ENCODE results near the gene DNAJA1. TPM values are rescaled to one million over a fixed set of nuclear protein-coding genes. Genes with fewer than 3 reads are reported as not detected.

DNAJA1 gene
- total RNA-seq, 1 experiment from 2014 or later = 117 TPM

- TF ChIP-seq REST (IDR thresholded peaks at IDR 0.05; ENCODE audit: low read depth) = no peak
- TF ChIP-seq EZH2phosphoT487 (IDR thresholded peaks at IDR 0.05; ENCODE audit: borderline replicate concordance) = no peak
- no peak for TF ChIP-seq SRF (IDR thresholded peaks at IDR 0.05; ENCODE audit: low read depth)
- no peak for TF ChIP-seq SP1 (IDR thresholded peaks at IDR 0.05; ENCODE audit: low read depth)
- no peak for TF ChIP-seq CEBPB (IDR thresholded peaks at IDR 0.05; ENCODE audit: low read depth)
- no peak for TF ChIP-seq RAD21 (IDR thresholded peaks at IDR 0.05; ENCODE audit: low read depth)
- TF ChIP-seq POLR2AphosphoS5 (IDR thresholded peaks at IDR 0.05; ENCODE audit: low read depth, low read length) = no peak
- TF ChIP-seq SIN3A (IDR thresholded peaks at IDR 0.05; ENCODE audit: low read depth) = no peak
- no peak for TF ChIP-seq CBX3 (IDR thresholded peaks at IDR 0.05; ENCODE audit: low read depth)
- no peak for TF ChIP-seq JUND (IDR thresholded peaks at IDR 0.05)
- TF ChIP-seq ZNF274 (IDR thresholded peaks at IDR 0.05; ENCODE audit: low read depth, low read length) = no peak
- no peak for TF ChIP-seq ZFX (IDR thresholded peaks at IDR 0.05)
- TF ChIP-seq FOSL1 (IDR thresholded peaks at IDR 0.05; ENCODE audit: low read depth) = no peak
Measured at GRCh38 chr9:33007755-33008154, 17.3 kb upstream of the DNAJA1 start (continued).

- Histone ChIP-seq H2AFZ (ENCODE audit: low read depth, low read length, poor library complexity, severe bottlenecking) (no peak overlapping the region), H3K27ac (ENCODE audit: low read depth, low read length) (no peak overlapping the region), H4K20me1 (ENCODE audit: insufficient read depth) (0 out of 2 replicates have a peak, but pooled peaks cover 2% of the 10 kb centered on the region), H3K9me2 (ENCODE audit: insufficient read depth) (no peaks in the 10 kb centered on the region), H3K79me2 (ENCODE audit: insufficient read depth, low read length) (no peaks in the 10 kb centered on the region), H3K9ac (ENCODE audit: low read length) (no peak overlapping the region), H3K27me3 (ENCODE audit: insufficient read depth, low read length) (no peaks in the 10 kb centered on the region), H3K4me3 (replicated peaks in 1 of 2; ENCODE audit: low read depth in 1 of 2, low read length in 2 of 2) (no peak overlapping the region), H3K36me3 (ENCODE audit: control insufficient read depth in 1 of 2, insufficient read depth in 2 of 2, low read length in 2 of 2) (no peaks in the 10 kb centered on the region), H3K4me2 (ENCODE audit: low read length) (no peak overlapping the region), H3K4me1 (ENCODE audit: control insufficient read depth in 1 of 2, insufficient read depth in 2 of 2, low read length in 2 of 2) (no peaks in the 10 kb centered on the region), H3K9me3 (ENCODE audit: control insufficient read depth in 1 of 2, insufficient read depth in 1 of 2, low read depth in 1 of 2, low read length in 2 of 2) (no peaks in the 10 kb centered on the region)
- intact Hi-C loops (cut with micrococcal nuclease) = no loop called here
- DNase-seq (ENCODE audit: low read depth, low spot score) (no peak), ATAC-seq (no peak)
- CTCF ChIA-PET = no interaction called here
- RAD21 ChIA-PET (ENCODE audit: low non-redundant PET in 1 of 2, low total read pairs in 2 of 2, uncharacterized antibody in 2 of 2, unreplicated experiment in 2 of 2) = no interaction called here
- TF ChIP-seq ELF1 (IDR thresholded peaks at IDR 0.05; ENCODE audit: borderline replicate concordance, low read depth) (no peak), MAX (IDR thresholded peaks at IDR 0.05) (no peak), EZH2 (IDR thresholded peaks at IDR 0.05) (no peak), SIN3A (IDR thresholded peaks at IDR 0.05; ENCODE audit: low read depth) (no peak), FOSL1 (IDR thresholded peaks at IDR 0.05; ENCODE audit: low read depth) (no peak)
- POLR2A ChIA-PET = interaction anchor here (8.1 kb wide), 1 partner anchor 13 kb away, joined by 58 read pairs; the partner anchor contains the start of gene DNAJA1
- no TSS peak for BruUV-seq (replicated peaks)
Measured at GRCh38 chr9:33011831-33012230, 13.2 kb upstream of the DNAJA1 start.
